HepG2 (cell line): ENCODE results near the gene TMEM86B. TPM values are rescaled to one million over a fixed set of nuclear protein-coding genes. Genes with fewer than 3 reads are reported as not detected.

Experiments used
- FOXK2 ChIP-seq: fragments of 450-650 bp; IDR thresholded peaks from 2 replicates; pipeline ENCODE4 v1.6.1; 2016
- HOXA5 ChIP-seq: sonication (generic); formaldehyde crosslinking; IDR thresholded peaks from 2 replicates; pipeline ENCODE4 v1.4.0; 2020; ENCODE audit warnings: missing genetic modification reagents
- MAFG ChIP-seq: sonication (generic); formaldehyde crosslinking; IDR thresholded peaks from 2 replicates; pipeline ENCODE4 v1.5.1; 2020; ENCODE audit warnings: mild to moderate bottlenecking, missing genetic modification reagents
- NPAS2 ChIP-seq: sonication (generic); formaldehyde crosslinking; IDR thresholded peaks from 2 replicates; pipeline ENCODE4 v1.8.0; 2022; ENCODE audit warnings: mild to moderate bottlenecking, missing genetic modification reagents, borderline replicate concordance
- NR3C1 ChIP-seq: sonication (generic); formaldehyde crosslinking; IDR thresholded peaks from 2 replicates; pipeline ENCODE4 v1.4.0; 2020; ENCODE audit warnings: missing genetic modification reagents
- SMAD9 ChIP-seq: sonication (generic); formaldehyde crosslinking; IDR thresholded peaks from 2 replicates; pipeline ENCODE4 v1.5.1; 2020; ENCODE audit warnings: mild to moderate bottlenecking, missing genetic modification reagents
- TARDBP ChIP-seq: sonication (generic); formaldehyde crosslinking; IDR thresholded peaks from 2 replicates; pipeline ENCODE4 v1.8.0; 2022; ENCODE audit warnings: mild to moderate bottlenecking, missing genetic modification reagents
- TBX2 ChIP-seq: sonication (generic); formaldehyde crosslinking; IDR thresholded peaks from 2 replicates; pipeline ENCODE4 v1.5.0; 2020; ENCODE audit warnings: missing genetic modification reagents, mild to moderate bottlenecking, borderline replicate concordance
- TOPORS ChIP-seq: sonication (generic); formaldehyde crosslinking; IDR thresholded peaks from 2 replicates; pipeline ENCODE4 v1.8.0; 2023; ENCODE audit warnings: mild to moderate bottlenecking, missing genetic modification reagents
- TRIM24 ChIP-seq: sonication (generic); formaldehyde crosslinking; IDR thresholded peaks from 2 replicates; pipeline ENCODE4 v1.8.0; 2022; ENCODE audit warnings: mild to moderate bottlenecking, missing genetic modification reagents
- U2AF1 ChIP-seq: fragments of 200-400 bp; formaldehyde crosslinking; optimal IDR thresholded peaks from 2 replicates; pipeline ENCODE3; 2017; ENCODE audit warnings: mild to moderate bottlenecking, low read depth, low read length
- ZBTB7B ChIP-seq: sonication (generic); formaldehyde crosslinking; IDR thresholded peaks from 2 replicates; pipeline ENCODE4 v1.4.0; 2020; ENCODE audit warnings: missing genetic modification reagents
- ZEB1 ChIP-seq: IDR thresholded peaks from 2 replicates; pipeline ENCODE4 v1.6.1; 2012; ENCODE audit warnings: mild to moderate bottlenecking, low read depth, inconsistent platforms; ENCODE audit not compliant: insufficient replicate concordance
- ZNF333 ChIP-seq: sonication (generic); formaldehyde crosslinking; IDR thresholded peaks from 2 replicates; pipeline ENCODE4 v1.4.0; 2020; ENCODE audit warnings: mild to moderate bottlenecking, missing genetic modification reagents, borderline replicate concordance
- ZNF598 ChIP-seq: sonication (generic); formaldehyde crosslinking; IDR thresholded peaks from 2 replicates; pipeline ENCODE4 v1.5.1; 2020; ENCODE audit warnings: mild to moderate bottlenecking, missing genetic modification reagents, borderline replicate concordance
- polyA plus RNA-seq, 8 experiments: library from polyadenylated mRNA; depleted of rRNA in 3 of 8; stranded (reverse) in 7 of 8; unstranded in 1 of 8; fragments of >200 nt; fragmentation: Illumina TruSeq in 4 of 8; extraction: Trizol in 4 of 8; gene quantifications; 2 replicates each; pipeline versions ENCODE4 v1.2.1 to v1.2.3, GENCODE V29; 2011 to 2016; ENCODE audit warnings: low read depth in 4 of 8, missing spikeins in 1 of 8, mixed read lengths in 1 of 8; ENCODE audit not compliant: insufficient read depth in 1 of 8
- total RNA-seq, 5 experiments: library from RNA; depleted of rRNA; stranded (reverse); fragments of >200 nt; fragmentation: Illumina TruSeq; extraction: Trizol; gene quantifications; 2 replicates each; pipeline ENCODE4 v1.2.3, GENCODE V29; 2016; ENCODE audit warnings: low read depth in 1 of 5
- TF ChIP-seq, protein P1 (sequence below): sonication (generic); formaldehyde crosslinking; IDR thresholded peaks from 2 replicates; pipeline ENCODE4 v1.9.0; 2022; ENCODE audit warnings: low read depth, missing genetic modification reagents
- TF ChIP-seq, protein P2 (sequence below): sonication (generic); formaldehyde crosslinking; IDR thresholded peaks from 2 replicates; pipeline ENCODE4 v1.8.1; 2022; ENCODE audit warnings: low read depth, mild to moderate bottlenecking, missing genetic modification reagents
- TF ChIP-seq, protein P3 (sequence below): sonication (generic); formaldehyde crosslinking; IDR thresholded peaks from 2 replicates; pipeline ENCODE4 v1.5.0; 2020; ENCODE audit warnings: mild to moderate bottlenecking, missing genetic modification reagents
- TF ChIP-seq, protein P4 (sequence below): sonication (generic); formaldehyde crosslinking; IDR thresholded peaks from 2 replicates; pipeline ENCODE4 v1.8.0; 2022; ENCODE audit warnings: missing genetic modification reagents, mild to moderate bottlenecking, moderate library complexity, borderline replicate concordance

TMEM86B gene
- total and polyA plus RNA-seq, 2 of the 13 experiments (the other 11 are each of a cell fraction or from before 2014, with no cell fraction given) = 7.7 to 9.6 TPM

GRCh38 chr19:55179606-55180484, 48.7 kb downstream of the TMEM86B start, which contains the start of gene SYT5 (continued):
- no peak for TF ChIP-seq ZNF598 (CRISPR knock-in tag)
- TF ChIP-seq U2AF1 = no peak
- no peak for TF ChIP-seq NPAS2 (CRISPR knock-in tag)
- TF ChIP-seq TARDBP (CRISPR knock-in tag) = peak; percentile 24; the same call in 1 of the 2 replicates
- TF ChIP-seq ZBTB7B (CRISPR knock-in tag) = no peak
- TF ChIP-seq, protein P1, sequence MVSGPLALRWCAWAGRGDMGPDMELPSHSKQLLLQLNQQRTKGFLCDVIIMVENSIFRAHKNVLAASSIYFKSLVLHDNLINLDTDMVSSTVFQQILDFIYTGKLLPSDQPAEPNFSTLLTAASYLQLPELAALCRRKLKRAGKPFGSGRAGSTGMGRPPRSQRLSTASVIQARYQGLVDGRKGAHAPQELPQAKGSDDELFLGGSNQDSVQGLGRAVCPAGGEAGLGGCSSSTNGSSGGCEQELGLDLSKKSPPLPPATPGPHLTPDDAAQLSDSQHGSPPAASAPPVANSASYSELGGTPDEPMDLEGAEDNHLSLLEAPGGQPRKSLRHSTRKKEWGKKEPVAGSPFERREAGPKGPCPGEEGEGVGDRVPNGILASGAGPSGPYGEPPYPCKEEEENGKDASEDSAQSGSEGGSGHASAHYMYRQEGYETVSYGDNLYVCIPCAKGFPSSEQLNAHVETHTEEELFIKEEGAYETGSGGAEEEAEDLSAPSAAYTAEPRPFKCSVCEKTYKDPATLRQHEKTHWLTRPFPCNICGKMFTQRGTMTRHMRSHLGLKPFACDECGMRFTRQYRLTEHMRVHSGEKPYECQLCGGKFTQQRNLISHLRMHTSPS (CRISPR knock-in tag) = no peak
- TF ChIP-seq, protein P2, sequence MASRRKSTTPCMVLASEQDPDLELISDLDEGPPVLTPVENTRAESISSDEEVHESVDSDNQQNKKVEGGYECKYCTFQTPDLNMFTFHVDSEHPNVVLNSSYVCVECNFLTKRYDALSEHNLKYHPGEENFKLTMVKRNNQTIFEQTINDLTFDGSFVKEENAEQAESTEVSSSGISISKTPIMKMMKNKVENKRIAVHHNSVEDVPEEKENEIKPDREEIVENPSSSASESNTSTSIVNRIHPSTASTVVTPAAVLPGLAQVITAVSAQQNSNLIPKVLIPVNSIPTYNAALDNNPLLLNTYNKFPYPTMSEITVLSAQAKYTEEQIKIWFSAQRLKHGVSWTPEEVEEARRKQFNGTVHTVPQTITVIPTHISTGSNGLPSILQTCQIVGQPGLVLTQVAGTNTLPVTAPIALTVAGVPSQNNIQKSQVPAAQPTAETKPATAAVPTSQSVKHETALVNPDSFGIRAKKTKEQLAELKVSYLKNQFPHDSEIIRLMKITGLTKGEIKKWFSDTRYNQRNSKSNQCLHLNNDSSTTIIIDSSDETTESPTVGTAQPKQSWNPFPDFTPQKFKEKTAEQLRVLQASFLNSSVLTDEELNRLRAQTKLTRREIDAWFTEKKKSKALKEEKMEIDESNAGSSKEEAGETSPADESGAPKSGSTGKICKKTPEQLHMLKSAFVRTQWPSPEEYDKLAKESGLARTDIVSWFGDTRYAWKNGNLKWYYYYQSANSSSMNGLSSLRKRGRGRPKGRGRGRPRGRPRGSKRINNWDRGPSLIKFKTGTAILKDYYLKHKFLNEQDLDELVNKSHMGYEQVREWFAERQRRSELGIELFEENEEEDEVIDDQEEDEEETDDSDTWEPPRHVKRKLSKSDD (CRISPR knock-in tag) = no peak
- TF ChIP-seq MAFG (CRISPR knock-in tag) = no peak
- peak; percentile 22; the same call in 1 of the 2 replicates for TF ChIP-seq TBX2 (CRISPR knock-in tag)
- TF ChIP-seq TRIM24 (CRISPR knock-in tag) = no peak
- no peak for TF ChIP-seq NR3C1 (CRISPR knock-in tag)
- TF ChIP-seq, protein P3, sequence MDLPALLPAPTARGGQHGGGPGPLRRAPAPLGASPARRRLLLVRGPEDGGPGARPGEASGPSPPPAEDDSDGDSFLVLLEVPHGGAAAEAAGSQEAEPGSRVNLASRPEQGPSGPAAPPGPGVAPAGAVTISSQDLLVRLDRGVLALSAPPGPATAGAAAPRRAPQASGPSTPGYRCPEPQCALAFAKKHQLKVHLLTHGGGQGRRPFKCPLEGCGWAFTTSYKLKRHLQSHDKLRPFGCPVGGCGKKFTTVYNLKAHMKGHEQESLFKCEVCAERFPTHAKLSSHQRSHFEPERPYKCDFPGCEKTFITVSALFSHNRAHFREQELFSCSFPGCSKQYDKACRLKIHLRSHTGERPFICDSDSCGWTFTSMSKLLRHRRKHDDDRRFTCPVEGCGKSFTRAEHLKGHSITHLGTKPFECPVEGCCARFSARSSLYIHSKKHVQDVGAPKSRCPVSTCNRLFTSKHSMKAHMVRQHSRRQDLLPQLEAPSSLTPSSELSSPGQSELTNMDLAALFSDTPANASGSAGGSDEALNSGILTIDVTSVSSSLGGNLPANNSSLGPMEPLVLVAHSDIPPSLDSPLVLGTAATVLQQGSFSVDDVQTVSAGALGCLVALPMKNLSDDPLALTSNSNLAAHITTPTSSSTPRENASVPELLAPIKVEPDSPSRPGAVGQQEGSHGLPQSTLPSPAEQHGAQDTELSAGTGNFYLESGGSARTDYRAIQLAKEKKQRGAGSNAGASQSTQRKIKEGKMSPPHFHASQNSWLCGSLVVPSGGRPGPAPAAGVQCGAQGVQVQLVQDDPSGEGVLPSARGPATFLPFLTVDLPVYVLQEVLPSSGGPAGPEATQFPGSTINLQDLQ (CRISPR knock-in tag) = no peak
- TF ChIP-seq, protein P4, sequence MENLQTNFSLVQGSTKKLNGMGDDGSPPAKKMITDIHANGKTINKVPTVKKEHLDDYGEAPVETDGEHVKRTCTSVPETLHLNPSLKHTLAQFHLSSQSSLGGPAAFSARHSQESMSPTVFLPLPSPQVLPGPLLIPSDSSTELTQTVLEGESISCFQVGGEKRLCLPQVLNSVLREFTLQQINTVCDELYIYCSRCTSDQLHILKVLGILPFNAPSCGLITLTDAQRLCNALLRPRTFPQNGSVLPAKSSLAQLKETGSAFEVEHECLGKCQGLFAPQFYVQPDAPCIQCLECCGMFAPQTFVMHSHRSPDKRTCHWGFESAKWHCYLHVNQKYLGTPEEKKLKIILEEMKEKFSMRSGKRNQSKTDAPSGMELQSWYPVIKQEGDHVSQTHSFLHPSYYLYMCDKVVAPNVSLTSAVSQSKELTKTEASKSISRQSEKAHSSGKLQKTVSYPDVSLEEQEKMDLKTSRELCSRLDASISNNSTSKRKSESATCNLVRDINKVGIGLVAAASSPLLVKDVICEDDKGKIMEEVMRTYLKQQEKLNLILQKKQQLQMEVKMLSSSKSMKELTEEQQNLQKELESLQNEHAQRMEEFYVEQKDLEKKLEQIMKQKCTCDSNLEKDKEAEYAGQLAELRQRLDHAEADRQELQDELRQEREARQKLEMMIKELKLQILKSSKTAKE (CRISPR knock-in tag) = no peak
- no peak for TF ChIP-seq FOXK2
- TF ChIP-seq HOXA5 = no peak
- 0 out of 2 replicates have a peak, but pooled peaks have one; percentile 36 for TF ChIP-seq ZNF333
- TF ChIP-seq TOPORS (CRISPR knock-in tag) = no peak
- TF ChIP-seq ZEB1 = no peak
- no peak for TF ChIP-seq SMAD9 (CRISPR knock-in tag)
